GM12872 (cell line): Measurements from ENCODE around the gene KRTAP19-4.

ENCODE experiments used
- TF ChIP-seq, protein P1 (sequence below): IDR thresholded peaks from 3 replicates; pipeline ENCODE4 v1.5.1; 2011; ENCODE audit warnings: low read depth, mild to moderate bottlenecking, low read length, moderate library complexity; ENCODE audit not compliant: insufficient read depth

KRTAP19-4 gene

GRCh38 chr21:30487336-30487735, 9.6 kb downstream of the KRTAP19-4 start, which contains the start of gene KRTAP19-2:
TSS of gene KRTAP19-2 (minus strand) at chr21:30487436. CDS start at chr21:30487348, 88 bp downstream.
- TF ChIP-seq, protein P1, sequence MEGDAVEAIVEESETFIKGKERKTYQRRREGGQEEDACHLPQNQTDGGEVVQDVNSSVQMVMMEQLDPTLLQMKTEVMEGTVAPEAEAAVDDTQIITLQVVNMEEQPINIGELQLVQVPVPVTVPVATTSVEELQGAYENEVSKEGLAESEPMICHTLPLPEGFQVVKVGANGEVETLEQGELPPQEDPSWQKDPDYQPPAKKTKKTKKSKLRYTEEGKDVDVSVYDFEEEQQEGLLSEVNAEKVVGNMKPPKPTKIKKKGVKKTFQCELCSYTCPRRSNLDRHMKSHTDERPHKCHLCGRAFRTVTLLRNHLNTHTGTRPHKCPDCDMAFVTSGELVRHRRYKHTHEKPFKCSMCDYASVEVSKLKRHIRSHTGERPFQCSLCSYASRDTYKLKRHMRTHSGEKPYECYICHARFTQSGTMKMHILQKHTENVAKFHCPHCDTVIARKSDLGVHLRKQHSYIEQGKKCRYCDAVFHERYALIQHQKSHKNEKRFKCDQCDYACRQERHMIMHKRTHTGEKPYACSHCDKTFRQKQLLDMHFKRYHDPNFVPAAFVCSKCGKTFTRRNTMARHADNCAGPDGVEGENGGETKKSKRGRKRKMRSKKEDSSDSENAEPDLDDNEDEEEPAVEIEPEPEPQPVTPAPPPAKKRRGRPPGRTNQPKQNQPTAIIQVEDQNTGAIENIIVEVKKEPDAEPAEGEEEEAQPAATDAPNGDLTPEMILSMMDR: no peak

DNA sequence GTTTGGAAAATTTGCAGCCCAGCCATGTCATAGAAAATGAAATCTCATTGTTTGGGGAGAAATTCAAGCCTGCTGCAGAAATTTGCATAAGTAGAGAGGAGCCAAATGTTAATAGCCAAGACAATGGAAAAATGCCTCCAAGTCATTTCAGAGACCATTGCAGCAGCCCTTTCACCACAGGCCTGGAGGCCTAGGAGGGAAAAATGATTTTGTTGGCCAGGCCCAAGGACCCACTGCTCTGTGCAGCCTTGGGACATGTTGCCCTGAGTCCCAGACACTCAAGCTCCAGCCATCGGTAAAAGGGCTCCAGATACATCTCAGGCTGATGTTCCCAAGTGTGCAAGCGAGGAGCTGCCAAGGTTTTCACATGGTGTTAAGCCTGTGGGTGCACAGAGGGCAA, 10.8 kb downstream of the KRTAP19-4 start:
- TF ChIP-seq, protein P1: no peak

DNA sequence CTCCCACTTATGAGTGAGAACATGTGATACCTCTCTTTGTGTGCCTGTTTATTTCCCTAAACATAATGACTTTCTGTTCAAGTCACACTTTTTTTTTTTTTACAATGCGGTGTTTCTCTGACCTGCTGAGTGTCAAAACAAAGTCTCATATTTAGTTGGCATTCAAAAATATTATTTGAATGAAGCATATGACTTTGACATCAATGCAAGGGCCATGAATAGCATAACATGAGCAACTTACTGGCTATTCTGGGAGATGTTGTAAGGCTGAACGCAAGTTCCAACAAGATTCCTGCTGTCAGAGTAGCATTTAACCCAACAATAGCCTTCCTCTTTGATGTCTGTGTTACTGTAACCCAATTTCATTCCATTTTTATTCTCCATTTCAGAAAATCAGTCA, 14.8 kb downstream of the KRTAP19-4 start:
- TF ChIP-seq, protein P1: no peak

- TF ChIP-seq, protein P1: no peak
Measured at GRCh38 chr21:30480145-30480544, 16.8 kb downstream of the KRTAP19-4 start, which contains the start of gene KRTAP19-1. TSS of gene KRTAP19-1 (minus strand) at chr21:30480367. CDS start at chr21:30480317, 50 bp downstream.

DNA sequence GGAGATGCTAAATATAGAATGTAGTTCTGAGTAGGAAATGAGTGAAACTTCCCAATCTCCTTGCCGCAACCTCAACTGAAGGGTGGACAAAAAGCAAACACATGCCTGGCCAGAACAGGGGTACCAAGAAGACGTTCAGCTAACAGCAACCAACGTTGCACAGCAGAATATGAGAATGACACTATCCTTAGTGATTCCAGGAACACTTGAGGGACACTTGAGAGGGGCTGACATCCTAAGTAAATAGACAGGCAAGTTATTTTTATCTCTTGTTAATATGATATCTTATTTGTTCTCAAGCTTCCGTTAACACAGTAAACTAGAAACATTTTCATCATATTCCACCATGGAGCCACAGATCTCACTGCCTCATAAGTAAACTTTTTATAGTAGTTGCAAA, 17.7 kb downstream of the KRTAP19-4 start:
- TF ChIP-seq, protein P1: no peak

DNA sequence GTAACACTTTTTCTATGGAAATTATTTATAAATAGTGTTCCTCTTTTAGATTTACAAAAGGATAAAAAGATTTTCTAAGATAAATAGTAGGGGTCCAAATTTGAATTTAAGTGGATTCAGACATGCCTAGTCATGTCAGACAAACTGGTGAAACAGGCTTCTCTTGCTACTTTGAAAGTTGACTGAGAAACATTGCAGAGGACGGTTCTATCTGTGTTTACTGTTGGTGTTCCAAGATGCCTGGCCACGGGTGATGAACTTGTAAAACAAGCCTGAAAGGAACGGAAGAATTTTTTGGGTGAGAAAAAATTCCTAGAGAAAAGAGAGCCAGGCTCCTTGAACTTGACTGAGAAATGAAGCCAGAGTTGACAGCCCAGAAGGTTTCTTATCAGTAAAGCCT, 19.0 kb downstream of the KRTAP19-4 start:
- TF ChIP-seq, protein P1: no peak

- TF ChIP-seq, protein P1: no peak
Measured at GRCh38 chr21:30468900-30469714, 27.9 kb downstream of the KRTAP19-4 start.
